Suppressor macrophage treated with lipopolysaccharide for 4 hours (primary cell): Measurements from ENCODE around the gene COL4A2.

Source experiments
- DNase-seq: peaks from one replicate; pipeline ENCODE4 v3.0.0-alpha.2; 2020

Gene COL4A2

DNA sequence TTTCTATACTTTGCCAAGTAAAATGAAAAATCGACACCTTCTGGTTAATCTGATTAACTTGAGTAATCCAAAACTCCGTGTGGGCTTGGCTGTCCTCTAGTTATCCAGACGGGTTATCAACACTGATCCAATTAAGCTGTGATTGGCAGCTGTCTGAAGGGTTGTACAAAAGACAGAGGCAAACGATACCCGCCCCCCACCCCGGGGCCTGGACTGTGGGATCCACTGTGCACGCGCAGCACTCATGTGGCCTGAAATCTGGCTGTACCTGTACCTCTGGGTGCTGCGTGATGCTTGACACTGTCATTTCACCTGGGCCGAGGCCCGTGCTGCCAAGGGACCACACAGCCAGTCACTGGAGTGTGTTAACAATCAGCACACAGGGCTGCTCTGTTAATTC is 53.5 kb downstream of the COL4A2 start:
- DNase-seq: no peak

DNA sequence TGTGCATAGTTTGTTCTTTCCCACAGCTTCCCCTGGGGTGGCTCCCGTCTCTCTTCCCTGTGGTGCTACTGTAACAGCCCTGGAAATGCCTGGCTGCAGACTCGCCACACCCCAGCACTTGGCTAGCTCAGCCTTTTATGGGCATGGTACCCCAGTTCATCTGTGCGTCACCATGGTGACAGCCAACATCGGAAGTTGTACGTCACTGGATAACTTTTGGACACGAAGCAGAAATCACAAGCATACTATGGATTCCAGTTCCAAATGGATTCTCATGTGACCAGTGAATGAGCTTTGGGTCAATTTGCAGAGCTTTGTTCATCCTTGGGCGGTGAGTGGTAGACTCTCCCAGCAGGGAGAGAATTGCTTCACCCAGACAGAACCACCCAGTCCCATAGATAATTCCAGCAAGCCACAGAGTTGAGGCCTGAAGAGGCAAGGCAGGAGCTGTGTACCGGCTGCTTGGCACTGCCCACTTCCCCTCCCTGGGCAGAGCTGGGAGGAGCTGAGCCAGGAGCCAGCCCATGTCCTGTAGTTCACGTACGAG is 54.4 kb downstream of the COL4A2 start:
- DNase-seq: no peak

DNA sequence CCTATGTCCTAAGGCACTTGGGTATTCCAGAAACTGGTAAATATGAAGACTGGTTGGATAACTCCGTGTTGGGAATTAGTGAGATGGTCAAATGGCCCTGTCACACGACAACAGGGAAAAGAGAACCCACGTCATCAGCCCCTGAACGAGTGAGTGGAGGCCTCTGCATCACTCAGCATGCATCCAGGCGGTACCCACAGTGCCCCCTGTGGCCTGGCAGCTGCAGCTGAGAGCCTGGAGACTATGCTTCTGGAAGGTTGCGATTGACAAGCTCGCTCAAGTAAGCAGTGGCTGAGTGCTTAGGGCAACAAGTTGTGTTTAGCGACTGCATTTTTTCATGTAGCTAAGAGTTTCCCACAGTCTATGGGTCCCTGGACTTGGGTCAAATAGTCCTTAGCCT is 55.9 kb downstream of the COL4A2 start:
- DNase-seq: no peak

DNA sequence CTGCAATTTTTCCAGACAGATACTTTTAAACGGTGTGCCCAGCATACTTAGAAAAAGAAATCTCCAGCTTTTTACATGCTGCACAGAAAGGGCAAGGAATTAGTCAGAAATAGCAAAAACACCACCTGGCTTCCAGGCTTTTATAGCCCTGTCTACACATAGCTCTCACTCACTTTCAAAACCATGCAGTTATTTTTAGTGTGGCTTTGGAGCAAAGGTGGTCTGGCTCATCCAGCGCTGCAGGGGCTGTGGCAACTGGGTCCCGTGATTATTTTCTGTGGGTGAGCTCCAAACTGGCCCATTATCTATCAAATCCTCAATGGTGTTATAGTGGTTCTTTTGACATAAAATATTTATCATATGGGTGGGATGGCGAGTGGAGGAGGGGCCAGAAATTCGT is 57.0 kb downstream of the COL4A2 start:
- no peak for DNase-seq

DNA sequence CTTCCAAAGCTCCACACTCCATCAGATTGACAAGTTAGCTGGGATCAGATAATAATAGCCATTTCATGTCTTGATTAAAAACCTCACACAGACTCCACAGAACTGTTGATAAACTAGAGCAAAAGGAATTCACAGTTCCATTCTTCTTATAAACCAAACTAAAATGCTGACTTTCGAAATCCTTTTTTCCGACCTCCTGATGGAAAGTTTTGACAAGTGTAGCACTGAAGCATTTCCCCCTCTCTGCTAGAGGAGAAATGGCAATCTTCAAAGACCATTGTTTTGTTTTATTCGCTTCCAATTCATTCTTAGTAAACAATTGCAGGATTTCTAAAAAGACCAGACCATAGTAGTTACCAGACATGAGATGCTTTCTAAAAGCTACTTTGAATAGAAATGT is 58.8 kb downstream of the COL4A2 start:
- DNase-seq: no peak

DNA sequence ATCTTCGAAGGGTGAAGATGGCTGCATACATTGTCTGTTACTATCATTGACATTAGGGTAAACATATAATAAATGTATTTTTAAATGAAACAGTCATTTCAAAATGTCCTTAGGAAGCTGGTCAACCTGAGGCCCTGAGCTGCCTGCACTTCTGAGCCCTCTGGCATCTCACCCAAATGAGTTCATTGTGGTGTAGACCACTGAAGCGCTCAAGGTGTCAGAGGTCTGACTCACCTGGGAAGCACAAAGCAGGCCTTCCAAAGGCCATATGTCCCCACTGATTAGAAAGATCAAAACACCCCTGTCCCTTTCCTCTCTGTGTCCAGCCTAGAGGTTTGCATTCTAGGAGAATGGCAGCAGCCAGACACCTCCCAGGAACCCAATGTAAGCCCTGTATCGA is 59.6 kb downstream of the COL4A2 start:
- DNase-seq: no peak

DNA sequence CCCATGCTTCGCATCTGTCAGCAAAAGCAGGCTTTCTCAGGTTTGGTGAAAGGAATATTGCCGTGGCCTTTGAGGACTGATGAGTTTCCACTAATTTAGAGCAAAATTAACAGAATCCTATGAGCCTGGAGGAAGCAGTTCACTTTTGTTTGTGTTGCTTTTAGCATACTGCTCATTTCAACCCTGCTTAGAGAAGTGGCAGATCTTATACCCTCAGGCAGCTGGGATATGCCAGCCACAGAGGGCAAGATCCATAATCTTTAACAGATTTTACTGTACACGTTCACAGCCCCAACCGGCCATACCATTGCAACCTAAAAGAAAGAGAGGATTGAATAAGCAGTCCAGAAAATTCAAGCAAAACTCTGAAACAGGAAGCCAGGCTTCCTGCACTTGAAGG is 60.5 kb downstream of the COL4A2 start:
- DNase-seq: no peak

DNA sequence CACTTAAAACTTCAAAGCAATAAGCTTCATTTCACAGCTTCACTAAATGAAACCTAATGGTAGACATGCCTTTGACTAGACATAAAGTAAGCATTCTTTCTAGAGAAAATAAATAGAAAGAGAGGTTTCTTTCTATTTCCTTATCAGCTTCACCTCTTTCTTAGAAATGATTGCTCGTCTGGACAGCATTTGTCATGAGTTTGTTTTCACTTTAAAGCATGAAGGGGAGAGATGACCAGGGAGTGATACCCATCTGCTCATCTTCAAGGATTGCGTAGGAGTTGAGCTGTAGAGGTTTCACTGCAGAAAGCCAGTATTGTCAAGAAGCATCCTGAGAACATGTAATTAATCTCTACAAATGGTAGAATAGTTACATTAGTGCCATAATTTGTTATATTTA is 61.3 kb downstream of the COL4A2 start:
- no peak for DNase-seq

DNA sequence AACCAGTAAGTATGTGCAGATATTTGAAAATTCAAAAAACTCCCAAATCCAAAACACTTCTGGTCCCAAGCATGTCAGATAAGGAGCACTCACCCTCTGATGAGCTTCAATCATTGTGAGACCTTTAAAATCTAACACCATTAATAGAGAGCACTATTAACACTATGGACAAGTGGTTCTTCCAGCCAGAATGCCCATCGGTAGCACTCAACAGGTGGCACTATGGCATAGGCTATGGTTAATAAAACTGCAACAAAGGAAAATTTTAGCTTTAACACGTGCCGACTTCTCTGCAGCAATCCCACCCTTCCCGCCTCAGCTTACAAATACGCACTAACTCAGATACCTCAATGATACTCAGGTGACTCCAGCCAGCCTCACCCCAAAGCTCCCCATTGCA is 62.3 kb downstream of the COL4A2 start:
- DNase-seq: no peak

DNA sequence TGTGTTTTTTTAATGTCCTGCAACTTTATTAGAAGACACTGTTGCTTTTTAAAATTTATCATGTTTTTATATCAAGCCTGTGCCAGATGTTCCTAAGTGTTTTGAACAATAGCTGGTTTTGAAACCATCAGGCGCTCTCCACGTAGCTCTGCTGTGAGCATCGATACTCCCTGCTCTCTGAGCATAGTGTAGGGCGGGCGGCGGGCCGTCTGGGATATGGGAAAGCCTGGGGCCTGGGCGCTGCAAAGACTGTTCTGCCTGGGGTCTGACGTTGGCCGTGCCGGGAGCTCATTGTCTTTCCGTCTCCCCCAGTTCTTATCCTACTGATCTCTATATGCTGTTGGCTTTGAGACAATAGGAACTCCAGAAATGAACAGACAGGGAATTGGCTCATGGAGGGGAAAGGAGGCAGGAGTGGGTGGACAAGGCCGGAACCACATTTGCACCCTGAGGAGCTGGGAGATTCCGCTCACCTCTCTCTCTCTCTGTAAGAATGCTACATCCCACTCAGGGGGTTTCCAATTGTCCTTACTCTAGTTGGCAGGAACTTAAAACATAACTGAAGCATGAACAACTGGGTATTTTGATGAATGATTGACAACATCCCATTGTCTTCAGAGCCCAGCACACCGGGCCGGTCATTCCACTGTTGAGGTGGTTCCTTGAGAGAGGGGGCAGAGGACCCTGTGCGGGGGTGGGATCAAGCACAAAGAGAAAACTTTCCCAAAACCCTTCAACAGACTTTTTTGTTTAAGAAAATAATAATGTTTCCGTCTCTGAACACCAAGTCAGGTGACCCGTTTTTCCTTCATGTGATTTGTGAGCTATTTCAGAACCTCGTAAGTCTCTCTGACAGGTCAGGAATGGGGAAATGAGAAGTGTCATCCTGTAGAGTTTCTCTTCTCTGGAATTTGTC is 64.7 kb downstream of the COL4A2 start:
- peak; percentile 34 for DNase-seq

DNA sequence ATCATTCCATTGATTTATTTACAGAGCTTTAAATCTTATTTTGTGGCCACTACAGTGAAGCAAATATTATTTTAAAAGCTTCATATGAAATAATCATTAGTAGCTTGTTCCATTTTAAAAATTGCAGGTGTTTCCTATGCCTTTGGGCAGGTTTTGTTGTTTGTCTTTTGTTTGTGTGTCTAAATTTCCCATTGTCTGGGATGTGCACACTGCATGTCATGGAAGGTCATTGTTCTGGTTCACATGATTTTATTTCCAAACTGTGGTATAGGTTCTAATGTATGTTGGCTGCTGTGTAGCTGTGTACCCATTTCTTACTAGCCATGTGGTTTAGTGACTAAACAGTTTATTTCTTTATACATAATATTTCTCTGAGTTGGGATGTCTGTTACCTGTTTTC is 65.6 kb downstream of the COL4A2 start:
- DNase-seq: no peak

DNA sequence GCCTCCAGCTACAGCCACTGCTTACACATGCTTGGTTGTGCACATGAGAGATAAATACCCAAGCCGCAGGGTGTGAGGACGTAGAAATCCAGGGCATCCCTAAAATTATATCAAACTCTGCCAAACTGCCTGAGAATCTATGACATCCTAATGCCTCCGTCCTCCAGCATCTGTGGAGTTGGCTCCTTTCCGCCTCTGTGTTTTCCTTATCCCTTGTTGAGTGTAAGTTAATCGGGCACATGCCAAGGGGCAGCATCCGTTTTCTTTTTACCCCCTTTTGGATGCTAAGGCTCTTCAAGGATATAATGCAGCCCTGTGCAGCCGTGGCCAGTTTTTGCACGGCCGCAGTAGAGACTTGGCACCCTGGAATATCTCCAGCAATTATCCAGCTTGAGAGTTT is 66.5 kb downstream of the COL4A2 start:
- no peak for DNase-seq

DNA sequence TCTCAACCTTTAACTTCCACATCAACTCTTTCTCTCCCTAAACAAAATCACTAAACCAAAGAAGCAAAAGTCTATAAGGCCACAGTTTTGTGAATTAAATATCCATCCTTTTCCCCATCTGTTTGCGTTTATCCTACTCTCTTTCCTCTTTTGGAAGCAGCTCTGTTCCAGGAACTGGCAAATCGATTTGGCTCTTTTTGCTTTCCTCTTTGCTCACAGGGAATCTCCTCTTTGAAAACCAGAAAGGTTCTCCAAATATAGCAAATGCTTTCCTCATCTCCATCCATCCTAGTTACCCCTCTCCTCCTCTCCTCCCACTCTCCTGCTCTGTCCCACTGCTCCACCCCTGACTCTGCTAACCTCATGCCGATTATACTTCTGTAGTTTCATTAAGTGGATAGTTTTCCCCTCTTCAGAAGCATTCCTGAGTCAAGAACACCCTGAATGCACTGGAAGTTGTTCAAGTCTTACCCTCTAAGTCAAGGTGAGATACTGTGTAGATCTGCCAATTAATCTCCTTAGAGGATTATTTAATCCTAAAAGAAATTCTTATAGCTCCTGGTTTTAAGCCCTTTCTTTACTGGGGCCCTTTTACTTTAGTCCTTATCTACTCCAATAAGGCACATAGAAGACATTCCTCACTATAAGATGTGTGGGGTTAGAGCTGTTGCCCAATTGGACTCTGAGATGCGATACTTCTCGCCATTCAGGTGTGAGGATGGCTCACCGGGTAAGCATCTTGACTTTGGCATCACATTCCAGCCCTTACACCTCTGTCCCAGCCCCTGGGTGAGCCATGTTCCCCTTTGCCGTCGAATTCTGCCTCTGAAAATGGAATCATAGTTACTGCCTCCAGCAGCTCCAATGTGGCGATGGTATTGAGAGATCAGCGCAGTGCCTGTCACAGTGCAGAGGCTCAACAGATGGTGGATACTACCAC is 67.6 kb downstream of the COL4A2 start:
- no peak for DNase-seq

DNA sequence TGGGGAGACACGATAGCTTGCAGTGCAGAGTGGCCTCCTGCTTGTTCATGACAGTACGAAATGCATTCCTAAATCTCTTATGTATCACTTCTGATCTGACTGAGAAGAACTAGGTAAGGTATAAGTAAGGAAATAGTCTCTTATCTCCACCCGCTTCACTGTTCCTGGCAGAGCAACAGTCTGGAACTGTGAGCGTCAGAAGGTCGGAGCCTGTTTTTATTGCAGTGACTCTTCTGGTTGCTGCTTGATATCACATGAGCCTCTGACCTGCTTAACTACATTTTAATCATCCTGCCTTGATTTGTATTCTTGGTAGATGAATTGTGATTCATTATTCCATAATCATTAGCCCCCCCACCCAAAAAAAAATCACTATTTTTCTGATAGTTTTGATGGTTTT is 69.0 kb downstream of the COL4A2 start:
- DNase-seq: no peak

DNA sequence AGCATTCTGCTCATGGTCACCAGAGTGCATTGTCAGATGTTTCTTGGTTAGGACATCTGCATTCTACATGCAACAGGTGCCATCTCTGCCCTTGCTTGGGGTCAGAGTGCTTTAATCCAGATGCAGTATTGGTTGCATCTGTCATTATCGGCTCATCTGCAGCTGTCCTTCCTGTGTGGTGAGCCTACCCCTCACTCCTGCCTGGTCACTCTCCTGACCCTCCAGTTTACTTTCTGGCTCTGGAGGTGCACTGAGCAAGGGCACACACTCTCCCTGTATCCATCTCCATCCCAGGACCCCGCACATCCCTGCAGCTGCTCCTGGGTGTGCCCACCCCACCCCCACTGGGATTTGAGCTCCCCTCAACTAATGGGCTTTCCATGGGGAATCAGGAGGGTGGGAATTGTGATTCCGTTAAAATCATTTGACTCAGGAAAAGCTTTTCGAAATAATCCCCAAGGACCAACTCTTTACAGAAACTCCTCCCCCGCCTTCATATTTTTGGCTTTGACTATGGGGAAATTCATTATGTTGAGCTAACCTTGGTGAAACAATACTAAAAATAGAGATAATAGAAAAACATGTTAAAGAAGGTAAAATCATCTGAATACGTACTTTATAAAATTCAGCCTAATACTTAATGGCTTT is 70.2 kb downstream of the COL4A2 start:
- DNase-seq: no peak

DNA sequence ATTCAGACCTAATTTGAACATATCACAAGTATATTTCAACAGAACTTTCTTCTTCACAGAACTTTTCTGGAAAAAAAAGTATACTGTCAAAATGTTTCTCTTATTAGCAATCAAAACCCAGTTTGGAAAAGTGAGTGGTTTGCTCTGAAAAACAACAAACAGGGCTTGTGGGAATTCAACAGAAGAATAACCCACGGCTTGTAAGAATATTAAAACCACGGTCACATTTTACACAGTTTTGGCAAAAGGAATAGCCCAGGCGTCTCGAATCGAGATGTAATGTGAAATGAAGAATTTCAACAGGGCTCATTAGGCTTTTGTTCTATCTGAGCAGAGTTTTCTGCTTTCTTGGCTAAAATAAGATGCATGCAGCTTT is 70.7 kb downstream of the COL4A2 start:
- no peak for DNase-seq

DNA sequence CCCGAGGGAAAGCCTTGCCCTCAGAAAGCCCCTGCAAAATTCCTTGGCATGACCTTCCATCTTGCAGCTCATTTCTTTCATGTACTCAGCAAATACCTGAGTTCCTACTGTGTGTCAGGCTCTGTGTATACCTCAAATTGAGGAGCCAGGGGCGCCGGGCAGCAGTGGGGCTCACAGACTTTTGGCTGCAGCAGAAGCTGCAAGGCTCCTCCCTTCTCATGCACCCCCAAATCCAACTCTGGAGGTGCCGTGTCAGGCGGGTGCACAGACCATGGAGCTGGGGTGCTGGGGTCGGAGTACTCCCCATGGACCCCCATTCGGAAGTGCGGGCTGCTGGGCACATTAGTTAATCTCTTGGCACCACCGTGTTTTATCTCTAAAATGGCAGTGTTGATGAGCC is 72.3 kb downstream of the COL4A2 start:
- no peak for DNase-seq

DNA sequence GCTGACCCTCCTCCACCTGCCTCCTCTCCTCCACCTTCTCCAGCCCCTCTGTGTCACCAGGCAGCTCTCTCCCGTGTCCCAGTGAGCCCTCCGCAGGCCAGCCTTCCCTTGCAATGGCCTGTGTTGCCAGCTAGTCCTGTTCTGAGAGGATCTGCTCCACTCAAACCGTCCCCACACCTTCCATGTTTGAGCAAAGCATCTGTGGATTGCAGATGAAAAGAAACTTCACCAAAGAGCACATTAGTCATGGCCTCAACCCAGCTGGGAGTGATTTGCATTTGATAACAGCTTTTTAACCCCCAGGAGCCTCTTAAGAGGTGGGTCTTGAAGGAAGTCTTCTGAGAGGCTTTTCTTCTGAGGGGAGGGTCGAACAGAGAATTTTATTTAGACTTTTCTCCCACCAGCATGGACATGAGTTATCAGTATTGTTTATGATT is 72.8 kb downstream of the COL4A2 start:
- no peak for DNase-seq

DNA sequence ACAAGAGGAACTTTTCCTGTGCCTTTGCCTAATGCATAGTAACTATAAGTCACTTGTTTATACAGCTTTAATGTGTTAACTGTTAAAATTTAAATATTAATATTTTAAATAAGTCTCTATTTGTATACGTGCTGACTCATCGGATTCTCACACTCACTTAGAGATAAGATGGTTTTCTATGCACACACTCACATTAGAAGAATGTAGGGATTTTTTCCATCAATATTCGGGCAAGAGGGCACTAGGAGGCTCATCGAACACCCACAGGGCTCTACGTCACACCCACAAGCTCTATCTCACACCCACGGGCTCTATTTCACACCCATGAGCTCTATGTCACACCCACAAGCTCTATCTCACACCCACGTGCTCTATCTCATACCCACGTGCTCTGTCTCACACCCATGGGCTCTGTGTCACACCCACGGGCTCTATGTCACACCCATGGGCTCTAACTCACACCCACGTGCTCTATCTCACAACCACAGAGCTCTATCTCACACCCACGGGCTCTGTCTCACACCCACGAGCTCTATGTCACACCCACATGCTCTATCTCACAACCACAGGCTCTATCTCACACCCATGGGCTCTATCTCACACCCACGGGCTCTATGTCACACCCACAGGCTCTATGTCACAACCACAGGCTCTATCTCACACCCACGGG is 73.4 kb downstream of the COL4A2 start:
- no peak for DNase-seq

DNA sequence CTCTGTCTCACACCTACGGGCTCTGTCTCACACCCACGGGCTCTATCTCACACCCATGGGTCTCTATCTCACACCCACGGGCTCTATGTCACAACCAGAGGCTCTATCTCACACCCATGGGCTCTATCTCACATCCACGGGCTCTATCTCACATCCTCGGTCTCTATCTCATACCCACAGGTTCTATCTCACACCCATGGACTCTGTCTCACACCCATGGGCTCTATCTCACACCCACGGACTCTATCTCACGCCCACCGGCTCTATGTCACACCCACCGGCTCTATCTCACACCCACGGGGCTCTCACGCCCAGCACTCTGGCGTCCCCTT is 73.9 kb downstream of the COL4A2 start:
- DNase-seq: no peak

DNA sequence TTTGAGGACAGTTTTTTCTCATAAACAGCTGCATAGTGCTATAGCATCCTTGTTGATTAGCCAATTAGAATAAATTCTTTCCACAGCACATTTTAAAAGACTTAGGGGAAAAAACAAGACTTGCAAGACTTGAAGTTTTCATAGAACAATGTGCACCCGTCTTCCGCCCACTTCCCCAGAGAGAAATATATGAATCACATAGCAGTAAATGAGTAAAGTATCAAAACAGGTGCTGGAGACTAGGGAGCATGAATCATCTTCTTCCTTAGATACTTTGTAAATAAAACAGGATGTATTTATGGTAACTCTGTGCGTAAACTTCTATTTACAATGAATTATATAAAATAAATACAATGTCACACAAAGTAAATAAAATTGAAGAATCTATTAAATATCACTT is 75.1 kb downstream of the COL4A2 start:
- DNase-seq: no peak

DNA sequence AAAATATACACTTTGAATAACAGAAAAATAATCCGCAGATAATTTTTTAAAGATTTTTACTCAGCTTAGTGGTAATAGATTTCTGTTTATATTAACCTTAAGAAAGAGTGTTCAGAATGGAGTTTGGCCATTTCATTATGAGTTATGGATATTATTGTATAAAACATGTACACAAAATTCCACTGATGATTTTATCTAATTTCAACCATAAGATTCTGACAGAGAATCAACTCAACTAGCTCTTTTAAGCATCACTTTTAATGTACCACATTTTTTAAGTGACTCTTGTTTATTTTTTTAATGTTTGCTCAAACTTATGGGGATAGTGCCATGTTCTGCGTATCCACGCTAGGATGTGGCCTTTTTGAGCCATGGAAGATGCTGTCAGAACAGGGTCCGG is 75.7 kb downstream of the COL4A2 start:
- DNase-seq: no peak
